Hypothalamus (tissue), 51 donors: Measurements from ENCODE around the gene SPTLC2.

Source experiments
- DNase-seq, 51 donors: peaks; one replicate each; lab custom pipeline; 2025; lab: John Stamatoyannopoulos, UW

Gene SPTLC2

GRCh38 chr14:77475432-77476115 is 140.9 kb downstream of the SPTLC2 start:
- no peak for DNase-seq

DNA sequence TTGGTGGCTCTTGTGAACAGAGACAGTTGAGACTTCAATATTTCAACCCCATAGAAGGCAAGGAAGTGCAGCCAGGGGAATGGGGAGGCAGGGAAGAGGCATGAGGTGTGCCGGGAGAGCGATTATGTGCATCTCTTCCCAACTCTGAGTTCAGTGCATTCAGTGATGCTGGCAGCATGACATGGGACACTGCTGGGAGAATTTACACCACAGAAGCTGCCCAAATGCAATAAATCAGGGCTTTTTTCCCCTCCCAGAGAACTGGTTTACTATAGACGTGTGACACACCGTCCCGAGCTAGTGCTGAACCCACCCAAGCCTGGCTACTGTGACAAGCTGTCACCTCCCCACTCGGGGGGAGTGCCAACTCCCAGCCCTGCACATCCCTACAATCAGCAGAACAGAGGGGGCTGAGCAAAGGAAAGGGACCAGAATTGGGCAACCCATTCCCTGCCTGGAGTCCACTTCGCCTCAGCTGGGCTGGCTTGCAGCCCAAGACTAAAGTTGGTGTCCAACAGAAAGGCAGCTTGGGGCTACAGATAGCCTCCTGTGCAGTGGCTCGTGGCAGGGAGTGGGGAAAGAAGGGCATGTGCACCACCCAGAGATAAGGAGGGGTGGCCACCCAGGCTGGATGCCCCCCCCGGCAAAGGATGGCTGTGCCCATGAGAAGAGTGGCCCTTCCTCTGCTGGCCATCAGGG is 141.8 kb downstream of the SPTLC2 start:
- no peak for DNase-seq

- DNase-seq = no peak
These were observed 142.5 kb downstream of the SPTLC2 start for GRCh38 chr14:77473921-77474320.

DNA sequence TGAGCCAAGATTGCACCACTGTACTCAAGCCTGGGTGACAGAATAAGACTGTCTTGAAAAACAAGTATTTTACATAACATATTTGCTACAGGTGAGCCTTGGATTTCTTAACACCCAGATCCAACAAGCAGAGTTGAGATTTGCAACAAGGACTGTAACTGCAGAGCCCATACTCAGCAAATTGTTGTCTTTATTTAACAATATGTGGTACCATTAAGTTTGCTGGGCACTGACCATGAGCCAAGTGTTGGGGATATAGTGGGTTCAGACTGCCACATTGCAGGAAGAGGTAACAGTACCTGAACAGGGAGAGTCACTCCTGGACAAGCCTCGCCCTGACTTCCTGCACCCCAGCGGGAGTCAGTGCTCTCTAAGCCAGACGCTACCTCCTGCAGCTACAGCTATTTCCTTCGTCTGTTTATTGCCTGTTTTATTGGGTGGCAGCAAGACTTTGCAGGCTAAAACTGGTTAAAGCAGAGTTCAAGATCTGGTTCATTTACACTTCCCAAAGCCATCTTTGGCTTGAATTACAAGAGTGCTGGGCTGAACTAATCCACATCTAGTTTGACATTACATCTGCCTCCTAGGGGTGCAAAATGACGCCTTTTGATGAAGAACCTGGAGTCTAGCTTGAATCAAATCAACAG is 146.1 kb downstream of the SPTLC2 start:
- no peak for DNase-seq

DNA sequence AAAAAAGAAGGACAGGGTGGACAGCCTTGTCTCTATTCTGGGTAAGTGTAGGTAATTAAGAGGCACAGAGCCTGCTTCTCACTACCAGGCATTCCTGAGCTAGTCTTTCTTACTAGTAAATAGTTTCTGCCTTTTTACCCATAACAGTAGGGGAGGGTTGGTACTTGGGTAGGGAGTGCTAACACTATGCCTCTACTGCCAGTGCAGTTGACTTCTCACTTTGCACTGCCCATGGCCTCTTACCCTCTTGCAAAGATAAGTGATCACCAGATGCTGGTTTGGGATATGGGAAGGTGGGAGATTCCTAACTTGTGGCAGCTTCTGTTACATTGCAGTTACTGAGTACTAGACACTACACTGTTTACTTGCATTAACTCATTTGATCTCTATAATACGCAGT is 146.9 kb downstream of the SPTLC2 start:
- no peak for DNase-seq

DNA sequence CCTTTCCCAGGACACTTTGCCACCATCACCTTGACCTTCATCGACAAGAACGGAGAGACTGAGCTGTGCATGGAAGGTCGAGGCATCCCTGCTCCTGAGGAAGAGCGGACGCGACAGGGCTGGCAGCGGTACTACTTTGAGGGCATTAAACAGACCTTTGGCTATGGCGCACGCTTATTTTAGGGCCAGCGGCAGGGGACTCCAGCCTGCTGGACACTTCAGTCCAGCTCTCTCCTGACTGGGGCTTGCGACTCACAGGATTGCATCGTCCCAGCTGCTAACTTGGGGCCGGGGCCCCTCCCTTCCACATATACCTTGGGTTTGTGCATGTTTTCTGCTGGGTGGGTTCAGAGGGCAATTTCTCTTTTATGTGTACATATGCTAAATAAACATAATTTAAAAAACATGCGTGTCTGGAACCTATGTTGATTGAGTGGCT is 147.4 kb downstream of the SPTLC2 start:
- DNase-seq = no peak

DNA sequence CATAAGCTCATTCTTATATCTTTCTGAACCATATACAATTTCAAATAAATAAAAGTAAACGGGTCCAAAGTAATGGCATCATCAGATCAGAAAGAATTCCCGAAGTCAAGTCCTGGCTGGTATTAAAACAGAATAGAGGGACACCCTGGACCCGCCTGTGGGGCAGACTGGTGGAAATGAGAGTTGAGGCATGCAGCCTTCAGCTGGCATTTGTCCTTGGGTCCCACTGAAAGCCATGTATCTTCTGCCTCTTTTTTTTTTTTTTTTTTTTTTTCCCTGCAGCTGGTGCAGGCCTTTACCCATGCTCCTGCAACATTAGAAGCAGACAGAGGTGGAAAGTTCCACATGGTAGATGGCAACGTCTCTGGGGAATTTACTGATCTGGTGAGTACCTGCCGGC is 148.6 kb downstream of the SPTLC2 start:
- DNase-seq = no peak

- peak in 35 of 51 donors; percentile 2 to 76 (median 38) for DNase-seq
These were observed 157.2 kb downstream of the SPTLC2 start for GRCh38 chr14:77459072-77459723.

GRCh38 chr14:77458249-77458950 is 158.0 kb downstream of the SPTLC2 start:
- DNase-seq = peak in 13 of 51 donors; percentile 11 to 61 (median 34)

- DNase-seq = peak; percentile 74 to 100 (median 96)
These were observed 158.8 kb downstream of the SPTLC2 start, which contains the start of the genes AHSA1 and VIPAS39 for GRCh38 chr14:77457522-77458248. TSS of gene AHSA1 (plus strand) at chr14:77458093. CDS start at chr14:77458190, 97 bp downstream. TSS of gene VIPAS39 (minus strand) at chr14:77457601. CDS start at chr14:77454102, 3,499 bp downstream.

GRCh38 chr14:77457115-77457521 is 159.3 kb downstream of the SPTLC2 start:
- DNase-seq = peak in 2 of 51 donors; percentile 39 to 57
